GM12878 (cell line): Measurements from ENCODE around the gene GMPPA. TPM values are rescaled to one million over a fixed set of nuclear protein-coding genes. Genes with fewer than 3 reads are reported as not detected.
A peak's percentile ranks its signal among the peaks of the same experiment; 100 is the strongest.

Experiments
- ATAC-seq: fragments of 200-7000 bp; cut with Tn5 transposase; 3 replicates; pipeline ENCODE4 v1.9.1; 2020; ENCODE audit warnings: mild to moderate bottlenecking, moderate library complexity
- BruUV-seq: library from RNA; stranded (reverse); fragments of 400-500 nt; replicated peaks from 2 replicates; lab custom pipeline; 2021; lab: Mats Ljungman, UMichigan
- CTCF ChIA-PET: fragments of 300-600 bp; sonication (Branson Sonifier 250); formaldehyde crosslinking; extraction: SDS; loops from one replicate; lab custom pipeline; 2021; ENCODE audit warnings: inconsistent platforms; lab: Yijun Ruan, JAX
- POLR2A ChIA-PET: fragments of 350-600 bp; formaldehyde crosslinking; extraction: SDS; loops from one replicate; lab custom pipeline; 2021; ENCODE audit warnings: inconsistent platforms; lab: Charles Lee
- RAD21 ChIA-PET: fragments of 300-600 bp; sonication (Branson Sonifier 250); formaldehyde crosslinking; loops from one replicate; lab custom pipeline; 2023; ENCODE audit warnings: antibody characterized with exemption; ENCODE audit not compliant: unreplicated experiment; lab: Charles Lee
- SMC1A ChIA-PET: fragments of 300-600 bp; sonication (Branson Sonifier 250); formaldehyde crosslinking; loops from one replicate; lab custom pipeline; 2023; ENCODE audit not compliant: unreplicated experiment, uncharacterized antibody; lab: Charles Lee
- DNase-seq: peaks from one replicate; pipeline ENCODE4 v3.0.0-alpha.2; 2011; ENCODE audit warnings: low read depth, low spot score
- FAIRE-seq: peaks from 3 replicates; lab custom pipeline; 2011; peaks lifted over from hg19 to GRCh38; lab: Jason Lieb, UNC
- H2AFZ ChIP-seq: 2 replicates; pipeline ENCODE4 v1.6.0; 2011; ENCODE audit warnings: low read depth, low read length, control low read depth; ENCODE audit not compliant: control insufficient read depth
- H3K27ac ChIP-seq: 2 replicates; pipeline ENCODE4 v1.5.1; 2011; ENCODE audit warnings: control low read depth; ENCODE audit not compliant: control insufficient read depth, insufficient read depth
- H3K27me3 ChIP-seq, 2 experiments: replicated peaks in 1 of 2; 2 replicates each; pipeline versions ENCODE4 v1.6.0 to v1.6.1; 2011; ENCODE audit warnings: low read length in 1 of 2; ENCODE audit not compliant: control insufficient read depth in 2 of 2, insufficient read depth in 2 of 2
- H3K36me3 ChIP-seq, 2 experiments: 2 replicates each; pipeline ENCODE4 v1.5.1; 2011; ENCODE audit warnings: low read length in 1 of 2; ENCODE audit not compliant: control insufficient read depth in 2 of 2, insufficient read depth in 2 of 2
- H3K4me1 ChIP-seq: 2 replicates; pipeline ENCODE4 v1.6.1; 2011; ENCODE audit warnings: mild to moderate bottlenecking, low read length, moderate library complexity, mixed read lengths; ENCODE audit not compliant: control insufficient read depth, insufficient read depth
- H3K4me2 ChIP-seq: 2 replicates; pipeline ENCODE4 v1.6.0; 2011; ENCODE audit warnings: control low read depth; ENCODE audit not compliant: control insufficient read depth, insufficient read depth
- H3K4me3 ChIP-seq: fragments of 200-600 bp; sonication (generic); 2 replicates; pipeline ENCODE4 v1.5.1; 2016
- H3K79me2 ChIP-seq: 2 replicates; pipeline ENCODE4 v1.6.0; 2011; ENCODE audit warnings: low read length; ENCODE audit not compliant: control insufficient read depth, insufficient read depth
- H3K9ac ChIP-seq: 2 replicates; pipeline ENCODE4 v1.8.0; 2011; ENCODE audit warnings: low read length, control low read depth, mixed read lengths; ENCODE audit not compliant: control insufficient read depth, insufficient read depth
- H3K9me3 ChIP-seq: replicated peaks from 3 replicates; pipeline ENCODE4 v1.5.1; 2011; ENCODE audit warnings: mild to moderate bottlenecking, low read length; ENCODE audit not compliant: control insufficient read depth, insufficient read depth
- H4K20me1 ChIP-seq: 2 replicates; pipeline ENCODE4 v1.6.0; 2011; ENCODE audit not compliant: control insufficient read depth, insufficient read depth
- CTCF ChIP-seq, 3 experiments: IDR thresholded peaks in 2 of 3; conservative IDR thresholded peaks in 1 of 3; 2 replicates each; pipeline ENCODE4 v1.5.1; 2011; ENCODE audit warnings: low read depth in 3 of 3, low read length in 3 of 3, mild to moderate bottlenecking in 3 of 3, control low read depth in 2 of 3, moderate library complexity in 2 of 3, inconsistent platforms in 1 of 3, mixed read lengths in 1 of 3; ENCODE audit not compliant: control insufficient read depth in 2 of 3, insufficient read depth in 1 of 3; ENCODE audit errors: extremely low read depth in 1 of 3
- WGBS: methylation state at CpG from one replicate; pipeline ENCODE4 v1.1.6; 2016; ENCODE audit warnings: low lambda C conversion rate; ENCODE audit not compliant: insufficient replicate concordance, insufficient coverage; ENCODE audit errors: missing lambda C conversion rate; 5-methylcytosine and 5-hydroxymethylcytosine counted together
- in situ Hi-C: fragments of 300-500 bp; cut with MboI; formaldehyde crosslinking; loops from 9 replicates; pipeline ENCODE4 v1.14.3; 2018; ENCODE audit warnings: mixed read lengths
- intact Hi-C: fragments of 100-400 bp; cut with micrococcal nuclease; formaldehyde crosslinking; loops from one replicate; pipeline ENCODE4 v1.14.2; 2022; ENCODE audit not compliant: unreplicated experiment
- polyA plus RNA-seq, 11 experiments: library from polyadenylated mRNA; depleted of rRNA in 4 of 11; unstranded in 6 of 11; stranded (reverse) in 5 of 11; fragments of >200 nt; fragmentation: Nextera tagmentation in 4 of 11; fragmentation: Illumina TruSeq in 1 of 11; extraction: Ambion mirVana in 4 of 11; extraction: Trizol in 1 of 11; gene quantifications; 1 replicate in 1 of 11; 2 replicates in 10 of 11; pipeline versions ENCODE4 v1.2.1 to v1.2.3, GENCODE V29; 2011 to 2016; ENCODE audit warnings: inconsistent platforms in 2 of 11, missing spikeins in 2 of 11, low read depth in 1 of 11
- total RNA-seq, 4 experiments: library from RNA; depleted of rRNA in 3 of 4; stranded (reverse); fragments of >200 nt in 3 of 4; fragmentation: Illumina TruSeq in 1 of 4; extraction: Trizol in 1 of 4; gene quantifications; 2 replicates each; pipeline versions ENCODE4 v1.2.1 to v1.2.3, GENCODE V29; 2013 to 2021
- TF ChIP-seq, protein P1 (sequence below): IDR thresholded peaks from 2 replicates; pipeline ENCODE4 v1.6.1; 2011; ENCODE audit warnings: low read depth, low read length, improper control_type of control experiment, borderline replicate concordance

GMPPA gene
- total and polyA plus RNA-seq, 10 of the 15 experiments (the other 5 are each of a cell fraction or from before 2014, with no cell fraction given), result 1.9 to 83.2 (median 45.0) TPM

- POLR2A ChIA-PET, result no interaction called here
- H3K4me2 ChIP-seq, result no peak overlapping the region
Measured at GRCh38 chr2:219457784-219458369, 40.8 kb upstream of the GMPPA start.

More at GRCh38 chr2:219457784-219458369, 40.8 kb upstream of the GMPPA start:
- no TSS peak for BruUV-seq
- no peak overlapping the region for H2AFZ ChIP-seq
- RAD21 ChIA-PET, result interaction anchor here (1.2 to 1.9 kb wide), 3 partner anchors 38 to 72 kb away, joined by 3 to 6 read pairs (median 5); a partner anchor contains a TSS
- no peak overlapping the region for H3K9ac ChIP-seq
- H3K4me1 ChIP-seq, result no peaks in the 10 kb centered on the region
- DNase-seq, result no peak
- no peak for FAIRE-seq
- no peaks in the 10 kb centered on the region for H3K9me3 ChIP-seq
- peak in 2 of 3 experiments; percentile 13 to 39; a peak in 2 of 6 replicates for TF ChIP-seq CTCF (IDR thresholded peaks at IDR 0.05 in 2 of 3, conservative IDR thresholded peaks at IDR 0.05 in 1 of 3; ENCODE audit: control insufficient read depth in 2 of 3, extremely low read depth in 1 of 3, insufficient read depth in 1 of 3, low read depth in 3 of 3, low read length in 3 of 3)
- TF ChIP-seq, protein P1, sequence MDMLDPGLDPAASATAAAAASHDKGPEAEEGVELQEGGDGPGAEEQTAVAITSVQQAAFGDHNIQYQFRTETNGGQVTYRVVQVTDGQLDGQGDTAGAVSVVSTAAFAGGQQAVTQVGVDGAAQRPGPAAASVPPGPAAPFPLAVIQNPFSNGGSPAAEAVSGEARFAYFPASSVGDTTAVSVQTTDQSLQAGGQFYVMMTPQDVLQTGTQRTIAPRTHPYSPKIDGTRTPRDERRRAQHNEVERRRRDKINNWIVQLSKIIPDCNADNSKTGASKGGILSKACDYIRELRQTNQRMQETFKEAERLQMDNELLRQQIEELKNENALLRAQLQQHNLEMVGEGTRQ, result no peak
- no peaks in the 10 kb centered on the region for H3K79me2 ChIP-seq
- peak; percentile 81 for ATAC-seq
- intact Hi-C loops (no loop called here), in situ Hi-C loops (no loop called here)
- WGBS, result 43% methylated on average over 5 of the region's 5 CpGs
- peaks cover 1 to 2% of the 10 kb centered on the region in 2 experiments; a peak in 2 of 4 replicates for H3K27me3 ChIP-seq
- no peak overlapping the region for H3K27ac ChIP-seq
- CTCF ChIA-PET, result interaction anchor here (0.6 to 3.1 kb wide), 6 partner anchors 39 to 551 kb away, joined by 3 to 15 read pairs (median 4); a partner anchor contains a TSS
- no peak overlapping the region for H3K4me3 ChIP-seq
- SMC1A ChIA-PET, result interaction anchor here (1.2 to 1.4 kb wide), 2 partner anchors 71 to 72 kb away, joined by 3 to 4 read pairs; no protein-coding TSS in a partner anchor
- no peaks in the 10 kb centered on the region for H3K36me3 ChIP-seq
- H4K20me1 ChIP-seq, result no peaks in the 10 kb centered on the region
